HG03521 (cell line): Measurements from ENCODE around the gene CACNA1C.
A peak's percentile ranks its signal among the peaks of the same experiment; 100 is the strongest.
"Not testable (repeated sequence)": the region's sequence is repeated elsewhere in the genome, so short reads cannot be mapped to it uniquely, and the experiment has no call there.

ENCODE experiments used
- ATAC-seq: cut with Tn5 transposase; IDR thresholded peaks from one replicate; pipeline ENCODE4 v1.9.1; 2021; ENCODE audit warnings: mild to moderate bottlenecking, moderate library complexity; ENCODE audit not compliant: unreplicated experiment

Gene CACNA1C

DNA sequence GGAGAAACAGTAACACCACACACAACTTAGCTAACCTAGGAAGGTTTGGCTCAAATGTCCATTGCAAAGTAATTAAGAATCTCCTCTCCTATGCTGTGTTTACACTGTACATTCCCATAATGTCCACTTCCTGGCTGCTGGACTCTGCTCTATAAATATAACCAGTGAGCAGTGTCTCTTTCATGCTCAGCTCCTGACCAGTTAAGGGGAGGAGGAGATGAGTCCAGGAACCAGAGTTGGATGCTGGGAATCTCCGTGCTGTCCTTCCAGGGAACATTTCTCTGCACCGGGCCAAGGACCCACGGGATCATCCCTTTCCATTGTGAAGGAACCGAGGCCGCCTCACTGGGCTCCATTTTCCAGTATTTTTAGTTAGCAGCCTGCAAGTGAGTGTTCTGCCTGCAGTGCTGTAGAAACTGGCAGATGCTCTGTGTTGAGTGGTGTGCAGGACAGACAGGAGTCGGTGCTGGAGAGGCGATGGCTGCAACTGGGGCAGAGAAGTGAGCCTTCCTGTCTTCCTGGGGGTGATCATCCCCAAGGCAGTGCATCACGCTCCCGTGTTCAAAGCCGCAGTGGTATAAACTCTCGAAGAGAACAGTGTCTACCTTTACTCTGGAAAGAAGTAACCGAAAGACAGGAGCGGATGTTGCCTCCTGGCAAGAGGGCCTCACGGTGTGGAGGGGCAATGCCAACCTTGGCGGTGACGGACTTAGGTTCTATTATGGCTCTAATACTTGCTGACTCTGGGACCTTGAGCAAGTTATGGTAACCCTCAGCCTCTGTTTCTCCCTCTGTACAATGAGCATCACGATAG, 195.5 kb downstream of the CACNA1C start:
- ATAC-seq = no peak

DNA sequence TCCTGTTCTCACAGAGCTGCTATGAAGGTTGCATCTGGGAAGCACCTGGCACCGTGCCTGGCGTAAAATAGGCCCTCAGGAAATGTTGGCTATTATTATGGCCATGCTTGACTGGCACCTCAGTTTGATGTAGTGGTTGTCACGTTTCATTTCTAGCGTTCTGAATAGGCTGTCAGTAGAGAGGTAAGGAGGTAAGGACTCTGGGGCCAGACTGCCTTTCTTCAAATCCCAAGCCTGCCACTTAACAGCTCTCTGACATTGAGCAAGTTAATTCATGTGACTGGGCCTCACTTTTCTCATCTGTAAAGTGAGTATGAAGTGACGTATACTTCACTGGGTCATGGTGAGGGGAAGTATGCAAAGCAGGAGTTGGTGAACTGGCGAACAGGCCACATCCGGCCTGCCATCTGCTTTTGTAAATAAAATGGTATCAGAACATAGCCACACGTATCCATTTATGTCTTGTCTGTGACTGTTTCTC, 196.2 kb downstream of the CACNA1C start:
- ATAC-seq = peak; percentile 79

DNA sequence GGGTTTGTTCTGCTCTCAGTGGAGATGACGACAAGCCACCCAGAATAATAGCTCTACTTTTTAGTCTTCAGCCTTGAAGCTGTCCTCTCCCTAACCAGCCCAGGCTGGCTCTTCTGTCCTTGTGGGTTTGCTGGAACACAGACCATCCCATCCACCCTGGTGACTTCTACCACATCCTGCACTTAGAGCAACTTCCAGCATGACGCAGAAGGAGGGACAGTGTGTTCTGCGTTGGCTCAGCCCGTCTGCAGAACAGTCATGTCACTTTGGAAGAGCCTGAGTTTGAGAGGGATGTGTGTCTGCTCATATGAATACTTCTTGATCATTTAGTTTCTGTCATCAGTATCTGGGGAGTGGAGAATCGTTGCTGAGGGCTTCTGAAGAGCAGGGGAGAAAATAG, 198.0 kb downstream of the CACNA1C start:
- ATAC-seq = no peak

DNA sequence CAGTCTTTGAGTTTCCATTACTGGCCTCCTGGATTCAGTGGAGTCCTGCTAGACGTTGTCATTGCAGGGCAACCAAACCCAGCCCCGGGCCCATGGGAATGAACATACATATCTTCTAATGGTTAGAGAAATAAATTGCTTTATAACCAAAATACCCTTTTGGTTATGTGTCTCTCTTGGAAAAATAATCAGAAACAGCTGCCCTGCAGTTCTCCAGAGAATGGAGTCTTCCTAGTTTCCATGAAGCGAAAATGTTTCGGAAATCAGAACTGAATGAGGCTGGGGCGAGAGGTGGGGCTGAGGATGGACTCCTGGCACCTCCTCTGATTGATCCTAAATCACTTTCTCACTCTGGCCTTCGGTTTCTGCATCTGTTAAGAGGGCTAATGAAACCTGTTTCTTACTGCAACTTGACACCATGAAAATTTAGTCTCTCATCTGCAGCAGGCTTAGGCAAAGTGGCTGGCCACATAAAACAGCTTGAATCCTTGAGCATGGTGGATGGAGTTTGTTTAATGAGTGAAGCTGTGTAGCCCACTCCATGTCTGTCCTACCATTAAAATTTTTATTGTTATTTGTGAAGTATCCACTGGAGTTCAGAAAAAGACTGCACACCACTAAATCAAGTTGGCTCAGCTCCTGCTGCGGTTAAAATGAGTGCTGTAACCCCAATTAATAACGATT, 198.9 kb downstream of the CACNA1C start:
- ATAC-seq = no peak

DNA sequence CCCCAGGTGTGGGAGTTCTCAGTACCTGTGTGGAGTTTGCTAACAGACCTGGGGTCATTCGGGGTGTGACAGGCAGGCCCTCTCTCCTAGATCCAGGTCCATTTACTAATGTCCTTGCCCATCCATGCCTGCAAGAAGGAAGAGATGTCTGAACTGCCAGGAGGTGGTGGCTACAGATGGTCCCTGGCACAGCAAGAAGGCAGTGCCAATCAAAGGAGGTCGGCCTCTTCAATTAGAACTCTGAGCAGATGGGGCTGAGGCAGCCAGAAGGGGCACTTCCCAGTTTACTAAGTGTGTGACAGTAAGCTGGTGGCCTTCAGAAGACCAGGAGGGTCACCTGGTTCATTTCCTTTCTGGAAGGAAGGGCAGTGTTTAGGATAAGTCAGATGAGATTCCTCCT, 202.5 kb downstream of the CACNA1C start:
- no peak for ATAC-seq

DNA sequence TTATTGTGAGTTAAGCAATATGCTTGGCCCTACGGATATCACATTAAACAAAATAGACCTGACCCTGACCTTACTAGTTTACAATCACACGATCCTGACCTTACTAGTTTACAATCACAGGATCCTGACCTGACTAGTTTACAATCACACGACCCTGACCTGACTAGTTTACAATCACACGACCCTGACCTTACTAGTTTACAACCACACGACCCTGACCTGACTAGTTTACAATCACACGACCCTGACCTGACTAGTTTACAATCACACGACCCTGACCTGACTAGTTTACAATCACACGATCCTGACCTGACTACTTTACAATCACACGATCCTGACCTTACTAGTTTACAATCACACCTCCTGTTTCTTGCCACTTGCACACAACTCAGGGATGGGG, 202.9 kb downstream of the CACNA1C start:
- ATAC-seq = not testable (repeated sequence)

DNA sequence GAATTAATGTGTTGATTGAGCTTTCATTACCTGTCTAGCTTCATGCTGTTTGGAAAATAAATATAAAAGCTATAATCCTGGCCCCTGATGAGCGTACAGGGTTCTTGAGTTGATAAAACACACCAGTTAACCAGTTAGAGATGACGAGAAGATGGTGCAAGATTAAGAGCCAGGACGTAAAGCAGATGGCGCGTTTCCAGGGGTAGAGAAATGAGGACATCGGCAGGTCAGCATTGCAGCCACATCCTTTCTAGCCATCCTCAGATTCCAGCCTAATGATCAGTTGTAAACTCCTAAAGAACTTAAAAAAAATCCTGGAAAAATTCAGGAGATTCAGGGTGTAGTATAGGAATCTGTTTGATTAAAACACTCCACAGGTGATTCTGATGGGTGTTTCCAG, 203.7 kb downstream of the CACNA1C start:
- no peak for ATAC-seq

DNA sequence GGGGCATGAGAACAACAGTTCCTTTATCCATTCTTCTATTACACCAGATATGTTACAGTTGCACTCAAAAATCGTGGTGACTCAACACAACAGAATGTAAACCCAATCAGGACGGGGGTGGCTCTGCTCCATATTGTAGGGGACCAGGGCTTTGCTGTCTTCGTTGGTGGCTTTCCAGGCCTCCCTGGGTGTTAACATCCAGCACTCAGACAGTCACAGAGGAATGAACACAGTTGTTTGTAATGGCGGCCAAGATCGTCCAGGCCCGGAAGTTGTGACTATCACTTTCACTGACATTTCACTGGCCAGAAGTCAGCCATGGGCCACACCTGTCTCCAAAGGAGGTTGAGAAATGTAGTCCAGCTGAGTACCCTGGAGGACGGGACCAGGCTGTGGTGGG, 204.1 kb downstream of the CACNA1C start:
- ATAC-seq = no peak

DNA sequence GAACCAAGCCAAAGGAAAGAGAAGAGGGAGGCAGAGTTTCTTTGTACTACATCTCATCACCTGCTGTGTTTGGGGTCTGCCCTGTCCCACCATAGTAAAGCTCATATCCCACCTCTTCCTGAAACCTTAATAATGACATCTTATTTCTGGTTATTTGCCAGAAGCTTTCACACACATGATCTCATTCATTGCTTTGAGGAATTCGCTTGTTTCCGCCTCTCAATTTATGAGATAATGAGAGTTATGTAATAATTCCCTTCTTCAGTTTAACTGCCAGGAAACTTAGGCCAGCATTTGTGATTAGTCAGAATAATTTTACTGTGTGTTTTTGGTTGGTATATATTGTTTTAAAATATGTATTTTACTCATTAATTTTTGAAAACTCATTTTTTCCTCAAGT, 205.2 kb downstream of the CACNA1C start:
- no peak for ATAC-seq

DNA sequence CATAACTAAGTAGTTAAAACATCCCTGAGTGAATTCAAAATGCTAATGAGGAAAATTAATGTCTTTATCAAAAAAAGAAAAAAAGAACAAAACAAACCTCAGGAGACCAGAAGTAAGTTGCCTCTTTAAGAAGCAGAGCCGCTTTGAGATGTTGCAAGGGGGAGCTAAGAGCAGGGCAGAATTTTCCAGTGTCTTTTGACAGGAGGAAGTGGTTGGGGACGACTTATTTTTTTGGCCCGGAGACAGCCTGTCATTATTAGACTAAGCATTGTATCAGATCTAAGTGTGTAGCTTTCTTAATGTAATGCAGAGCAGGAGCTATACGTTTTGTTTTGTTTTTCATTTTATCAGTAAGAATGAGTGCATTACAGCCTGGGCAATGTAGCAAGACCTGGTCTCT, 206.6 kb downstream of the CACNA1C start:
- ATAC-seq = no peak

DNA sequence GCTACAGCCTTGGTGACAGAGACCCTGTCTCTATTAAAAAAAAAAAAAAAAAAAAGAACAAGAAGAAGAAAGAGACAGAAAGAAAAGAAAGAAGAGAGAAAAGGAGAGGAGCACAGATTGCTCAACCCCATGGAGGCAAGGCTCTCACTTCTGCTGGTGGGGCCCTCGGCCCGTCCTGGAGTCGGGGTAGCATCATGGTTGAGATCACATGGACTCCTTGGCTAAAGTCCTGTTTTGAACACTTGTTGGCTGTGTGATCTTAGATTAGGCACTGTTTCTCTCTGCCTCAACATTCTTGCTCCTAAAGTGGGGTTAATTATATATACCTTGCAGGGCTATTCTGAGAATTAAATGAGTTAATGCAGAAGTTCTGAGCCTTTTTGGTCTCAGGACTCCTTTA, 207.7 kb downstream of the CACNA1C start:
- no peak for ATAC-seq

DNA sequence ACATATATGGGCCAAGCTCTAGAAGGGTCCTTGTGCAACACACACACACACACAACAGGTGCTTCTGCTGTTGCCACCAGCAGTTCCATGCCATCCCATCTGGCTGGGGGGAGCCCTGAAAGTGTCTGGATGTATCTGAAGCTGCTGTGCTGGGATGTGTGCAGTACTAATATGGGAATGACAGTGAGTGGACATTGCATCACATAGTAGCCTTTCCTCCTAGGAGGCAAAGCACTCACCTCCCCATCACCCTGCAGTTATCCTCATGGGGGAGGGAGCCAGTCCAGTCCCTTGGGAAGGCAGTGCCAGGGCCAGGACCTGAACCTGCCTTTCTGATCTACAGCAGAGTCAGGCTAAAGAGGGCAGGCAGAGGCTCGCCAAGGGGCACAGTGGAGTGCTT, 208.9 kb downstream of the CACNA1C start:
- ATAC-seq = no peak

DNA sequence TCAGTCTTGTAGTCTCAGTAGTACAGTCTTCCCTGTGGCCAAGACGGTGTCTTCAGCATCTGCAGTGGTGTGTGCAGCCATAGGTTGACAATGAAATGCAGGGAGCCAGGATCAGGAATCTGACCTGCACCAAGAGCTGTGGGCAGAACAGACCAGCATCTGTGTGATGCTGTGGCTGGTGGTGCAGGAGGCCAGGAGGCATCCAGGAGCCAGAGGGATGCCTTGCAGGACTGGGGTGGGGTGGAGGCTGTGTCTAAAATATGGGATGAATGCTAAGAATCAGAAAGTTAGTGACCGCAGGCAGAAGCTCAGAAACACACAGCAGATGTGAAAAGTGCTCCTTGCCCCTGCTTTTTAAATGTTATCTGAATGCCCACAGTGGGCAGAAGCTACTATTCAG, 209.7 kb downstream of the CACNA1C start:
- ATAC-seq = no peak

DNA sequence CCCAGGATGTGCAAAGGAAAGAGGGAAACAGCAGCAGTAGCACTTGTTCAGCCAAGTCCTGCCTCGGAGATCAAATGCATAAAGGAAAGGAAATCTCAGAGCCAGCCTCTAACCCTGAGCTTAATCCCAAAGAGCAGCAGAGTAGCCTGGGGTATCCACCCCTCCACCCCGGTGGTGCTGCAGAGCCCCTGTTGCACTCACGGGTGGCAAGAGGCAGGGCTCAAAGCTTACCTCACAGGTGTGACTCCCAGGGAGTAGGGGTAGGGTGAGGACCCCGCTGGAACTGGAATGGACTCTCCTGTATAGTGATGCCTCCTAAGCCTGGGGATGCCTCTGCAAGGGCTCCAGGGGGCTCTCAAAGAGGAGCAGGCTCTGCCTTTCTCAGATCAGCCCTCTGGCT, 211.1 kb downstream of the CACNA1C start:
- no peak for ATAC-seq

DNA sequence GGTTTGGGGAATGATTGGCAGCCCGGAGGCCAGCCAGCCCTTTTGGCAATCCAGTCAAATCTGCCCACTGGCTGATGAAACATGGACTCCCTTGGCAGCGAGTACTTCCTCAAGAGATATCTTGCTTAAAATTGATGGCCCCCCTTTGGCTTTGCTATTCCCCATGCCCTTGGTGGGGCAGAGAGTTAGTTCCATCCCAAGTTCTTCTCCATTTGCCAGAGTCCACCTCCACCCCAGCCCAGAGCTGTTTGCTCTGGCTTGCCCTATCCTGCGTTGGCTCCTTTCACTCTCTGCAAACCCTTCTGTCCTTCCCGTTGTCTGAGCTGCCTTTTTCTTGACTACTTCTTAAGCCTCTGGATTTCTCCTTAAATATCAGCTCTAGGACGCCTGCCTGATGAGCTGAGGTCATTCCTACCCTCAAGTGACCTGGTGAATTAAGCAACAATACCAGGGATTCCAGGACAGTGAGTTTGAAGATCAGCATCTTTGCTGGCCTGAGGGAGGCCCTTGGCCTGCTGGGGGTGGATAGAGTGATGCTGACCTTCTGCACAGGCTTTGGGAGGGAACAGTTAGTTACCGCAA, 212.0 kb downstream of the CACNA1C start:
- ATAC-seq = no peak

DNA sequence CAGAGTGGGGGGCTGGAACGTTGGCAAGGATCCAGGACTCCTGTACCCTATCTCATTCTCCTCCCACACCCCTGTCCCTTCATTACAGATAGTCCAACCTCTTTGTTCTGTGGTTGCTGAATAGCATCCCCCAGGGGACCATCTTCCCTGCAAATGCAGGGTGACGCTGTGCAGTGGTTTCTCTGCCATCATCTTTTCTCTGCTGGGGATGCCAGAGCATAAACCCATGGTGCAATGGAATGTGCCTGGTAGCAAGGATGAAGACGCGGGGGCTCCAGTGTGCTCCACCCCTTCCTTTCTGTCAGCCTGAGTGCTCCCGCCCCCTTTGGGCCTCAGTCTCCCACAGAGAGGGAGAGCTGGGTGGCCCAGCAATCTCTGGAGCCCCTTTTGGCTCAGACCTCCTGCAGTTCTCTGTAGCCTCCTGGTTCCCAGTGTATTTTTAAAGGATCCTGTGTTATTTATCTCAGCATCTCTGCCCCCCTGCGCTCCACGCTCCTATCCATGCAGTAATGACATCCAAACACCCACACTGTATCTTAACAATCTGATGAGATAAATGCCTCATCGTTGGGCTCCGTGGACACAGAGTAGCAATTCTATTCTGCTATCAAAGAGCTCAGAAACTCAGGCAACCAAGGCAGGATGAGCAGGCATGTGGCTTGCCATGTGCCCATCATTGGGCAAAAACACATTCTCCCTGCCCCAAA, 212.8 kb downstream of the CACNA1C start:
- ATAC-seq = no peak

DNA sequence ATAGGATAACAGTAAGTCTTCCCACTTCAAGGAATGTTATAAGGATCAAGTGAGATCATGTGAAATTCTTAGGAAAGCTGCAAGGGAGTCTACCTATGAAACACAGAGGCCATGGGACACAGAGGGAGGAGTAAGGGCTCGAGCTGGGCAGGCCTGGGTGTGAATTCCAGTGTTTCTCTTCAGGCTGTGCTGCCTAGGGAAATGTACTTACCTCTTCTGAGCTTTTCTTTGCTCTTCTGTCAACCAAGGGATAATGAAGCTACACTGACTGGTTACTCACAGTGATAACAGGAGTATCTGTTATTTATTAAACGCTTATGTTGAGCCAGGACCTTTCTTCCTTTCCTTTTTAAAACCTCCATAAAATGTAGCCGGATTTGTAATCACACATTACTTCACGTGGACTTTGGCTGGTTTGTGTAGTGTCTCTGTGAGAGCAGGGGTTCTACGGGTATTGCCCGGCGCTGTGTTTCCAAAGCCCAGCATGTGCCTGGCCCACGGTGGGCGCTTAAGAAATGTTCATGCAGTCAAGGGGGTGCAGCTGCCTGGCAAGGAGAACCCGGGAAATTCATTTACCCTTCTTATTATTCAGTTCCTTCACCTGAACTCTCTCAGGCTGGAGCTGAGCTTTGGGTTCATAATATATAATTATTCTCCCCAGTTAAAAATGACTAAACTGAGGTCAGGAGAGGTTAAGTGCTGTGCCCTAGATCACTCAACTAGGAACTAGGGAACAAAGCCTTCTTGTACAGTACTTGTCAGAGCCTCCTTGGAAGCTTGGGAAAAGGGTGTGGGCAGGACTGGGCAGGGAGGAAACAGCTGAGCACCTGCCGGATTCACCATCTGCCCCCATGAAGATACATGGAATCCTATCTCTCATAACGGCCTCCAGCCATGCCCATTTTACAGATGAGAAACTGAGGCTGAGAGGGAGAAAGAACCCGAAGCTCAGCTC, 214.2 kb downstream of the CACNA1C start:
- no peak for ATAC-seq

DNA sequence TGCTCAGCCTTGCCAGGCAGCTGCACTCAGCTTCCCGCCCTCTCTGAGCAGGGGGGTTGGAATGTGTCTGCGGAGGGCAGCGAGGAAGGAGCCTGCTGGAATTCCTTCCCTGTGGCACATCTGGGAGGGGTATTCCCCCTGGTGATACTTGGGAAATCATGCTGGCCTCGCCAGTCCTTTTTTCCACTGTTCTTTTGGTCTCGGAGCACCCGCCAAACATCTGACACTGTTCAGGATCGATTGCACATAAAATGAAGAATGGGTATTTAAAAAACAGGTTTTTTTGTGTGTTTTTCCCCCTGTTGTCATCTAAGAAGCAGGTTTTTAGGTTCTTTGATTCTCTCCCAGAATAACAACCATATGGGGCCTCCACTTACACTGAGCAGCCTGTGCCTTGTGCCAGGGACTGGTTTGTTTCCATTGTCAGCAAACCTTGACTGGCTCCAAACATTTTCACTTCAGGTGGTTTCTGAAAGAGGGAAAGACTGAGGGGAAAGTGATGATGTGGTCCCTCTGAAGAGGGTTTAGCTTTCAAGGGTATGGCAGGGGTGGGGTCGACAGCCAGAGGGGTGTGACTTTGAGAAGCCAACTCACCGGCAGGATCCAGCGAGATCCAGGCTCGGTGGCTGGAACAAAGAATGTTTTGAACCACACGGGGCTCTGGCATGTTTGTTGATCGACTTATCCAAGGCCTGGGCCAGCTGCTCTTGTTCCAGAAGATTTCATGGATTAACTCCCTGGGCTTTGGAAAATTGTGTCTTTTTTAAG, 215.1 kb downstream of the CACNA1C start:
- ATAC-seq = no peak

DNA sequence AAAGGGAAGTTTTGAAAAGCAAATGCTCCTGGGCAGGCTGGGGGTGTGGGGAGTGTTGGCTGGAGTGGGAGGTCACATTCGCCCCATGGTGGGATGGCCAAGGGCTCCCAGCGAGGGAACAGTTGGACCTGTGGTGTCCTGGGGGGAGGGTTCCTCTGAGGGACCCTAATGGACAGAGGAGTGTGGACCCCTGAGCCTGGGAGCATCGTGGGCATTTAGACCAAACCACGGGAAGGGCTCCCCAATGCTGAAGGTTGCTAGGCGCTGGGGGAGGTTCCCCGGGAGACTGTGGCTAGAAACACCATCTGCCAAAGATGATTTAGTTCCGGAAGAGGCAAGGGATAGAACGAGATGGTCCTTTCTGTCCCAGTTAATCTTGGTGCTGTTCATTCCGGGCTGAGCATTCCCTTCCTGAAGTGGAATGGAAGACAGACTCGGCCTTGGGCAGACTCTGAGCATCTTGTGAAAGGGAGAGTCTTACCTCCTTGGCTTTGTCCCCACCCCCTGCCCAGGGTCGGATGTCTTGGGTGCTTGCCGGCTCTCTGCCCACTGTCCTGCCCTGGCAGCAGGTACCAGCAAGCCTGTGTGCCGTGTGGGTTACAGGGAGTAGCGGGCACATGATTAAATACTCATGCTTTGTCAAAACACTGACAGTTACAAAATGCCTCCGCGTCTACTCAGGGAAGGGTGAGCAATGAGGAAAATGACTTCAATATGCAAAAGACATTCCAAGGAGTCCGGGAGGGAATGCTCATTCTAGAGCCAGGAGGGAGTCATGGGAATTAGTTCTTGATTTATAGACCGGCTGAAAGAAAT, 215.9 kb downstream of the CACNA1C start:
- no peak for ATAC-seq
